Vagina (tissue), 2 donors: ENCODE results near the gene CLEC16A.
A peak's percentile ranks its signal among the peaks of the same experiment; 100 is the strongest.

Source experiments
- CTCF ChIP-seq, 3 experiments: fragments of 450-650 bp in 2 of 3; fragments of 200-600 bp in 1 of 3; sonication (generic) in 1 of 3; IDR thresholded peaks; one replicate each; pipeline ENCODE4 v1.5.1; 2017 to 2019; ENCODE audit warnings: antibody characterized with exemption in 3 of 3, mild to moderate bottlenecking in 2 of 3, moderate library complexity in 2 of 3
- POLR2A ChIP-seq, 2 donors: fragments of 450-650 bp; IDR thresholded peaks; one replicate each; pipeline ENCODE4 v1.6.1; 2017; ENCODE audit warnings: antibody characterized with exemption in 2 of 2, mild to moderate bottlenecking in 2 of 2, moderate library complexity in 2 of 2
- POLR2AphosphoS5 ChIP-seq, 2 donors: sonication (generic); formaldehyde crosslinking; IDR thresholded peaks; one replicate each; pipeline ENCODE4 v1.9.0; 2017; ENCODE audit warnings: antibody characterized with exemption in 2 of 2, mild to moderate bottlenecking in 2 of 2, low read depth in 1 of 2; ENCODE audit not compliant: insufficient read depth in 1 of 2

- TF ChIP-seq CTCF (IDR thresholded peaks at IDR 0.05) = no peak
- no peak for TF ChIP-seq POLR2A (IDR thresholded peaks at IDR 0.05)
- peak; percentile 41 to 96 for TF ChIP-seq POLR2AphosphoS5 (IDR thresholded peaks at IDR 0.05; ENCODE audit: insufficient read depth in 1 of 2, low read depth in 1 of 2)
These were observed 189.1 kb downstream of the CLEC16A start for GRCh38 chr16:11133344-11133943.
